HEK293T (cell line): Measurements from ENCODE around the gene ELOB.

Experiments
- CTCF ChIA-PET: fragments of 350-600 bp; formaldehyde crosslinking; extraction: SDS; loops from one replicate; lab custom pipeline; 2021; ENCODE audit warnings: antibody characterized with exemption, inconsistent platforms; lab: Yijun Ruan, JAX
- POLR2A ChIA-PET: fragments of 350-600 bp; formaldehyde crosslinking; extraction: SDS; loops from one replicate; lab custom pipeline; 2020; ENCODE audit warnings: antibody characterized with exemption, inconsistent platforms; lab: Yijun Ruan, JAX
- DNase-seq: peaks from one replicate; pipeline ENCODE4 v3.0.0; 2012; ENCODE audit warnings: mixed read lengths; ENCODE audit errors: extremely low spot score
- ARNT ChIP-seq: fragments of 450-650 bp; IDR thresholded peaks from 2 replicates; pipeline ENCODE4 v1.6.1; 2017; ENCODE audit warnings: mild to moderate bottlenecking
- CTBP1 ChIP-seq: fragments of 450-650 bp; IDR thresholded peaks from 2 replicates; pipeline ENCODE4 v1.6.1; 2016; ENCODE audit warnings: borderline replicate concordance
- ELF4 ChIP-seq: fragments of 450-650 bp; IDR thresholded peaks from 2 replicates; pipeline ENCODE4 v1.6.1; 2017; ENCODE audit warnings: antibody characterized with exemption
- FOXA1 ChIP-seq: fragments of 450-650 bp; IDR thresholded peaks from 2 replicates; pipeline ENCODE4 v1.6.1; 2016; ENCODE audit warnings: mild to moderate bottlenecking
- FOXK2 ChIP-seq: fragments of 450-650 bp; IDR thresholded peaks from 2 replicates; pipeline ENCODE4 v1.6.1; 2016; ENCODE audit warnings: mild to moderate bottlenecking
- FOXM1 ChIP-seq: fragments of 450-650 bp; IDR thresholded peaks from 2 replicates; pipeline ENCODE4 v1.6.1; 2017; ENCODE audit warnings: mild to moderate bottlenecking, borderline replicate concordance
- HDGF ChIP-seq: fragments of 450-650 bp; IDR thresholded peaks from 2 replicates; pipeline ENCODE4 v1.6.1; 2017; ENCODE audit warnings: antibody characterized with exemption, borderline replicate concordance
- L3MBTL2 ChIP-seq: fragments of 450-650 bp; conservative IDR thresholded peaks from 2 replicates; pipeline ENCODE4 v1.6.1; 2016; ENCODE audit warnings: mild to moderate bottlenecking
- LEF1 ChIP-seq: fragments of 450-650 bp; IDR thresholded peaks from 2 replicates; pipeline ENCODE4 v1.6.1; 2017; ENCODE audit warnings: mild to moderate bottlenecking, borderline replicate concordance
- NFRKB ChIP-seq: fragments of 450-650 bp; IDR thresholded peaks from 2 replicates; pipeline ENCODE4 v1.6.1; 2016; ENCODE audit warnings: mild to moderate bottlenecking, moderate library complexity
- SP1 ChIP-seq: fragments of 450-650 bp; IDR thresholded peaks from 2 replicates; pipeline ENCODE4 v1.6.1; 2017
- SUZ12 ChIP-seq: fragments of 450-650 bp; IDR thresholded peaks from 2 replicates; pipeline ENCODE4 v1.6.1; 2016; ENCODE audit warnings: mild to moderate bottlenecking
- TARDBP ChIP-seq: fragments of 450-650 bp; IDR thresholded peaks from 2 replicates; pipeline ENCODE4 v1.6.1; 2016
- ZNF384 ChIP-seq: fragments of 450-650 bp; IDR thresholded peaks from 2 replicates; pipeline ENCODE4 v1.6.1; 2016
- TF ChIP-seq, protein P1 (sequence below): fragments of 450-650 bp; IDR thresholded peaks from 2 replicates; pipeline ENCODE4 v1.6.1; 2016

The ELOB gene

GRCh38 chr16:2775131-2775716 lies 1.9 kb downstream of the ELOB start:
- no peak for DNase-seq
- ChIA-PET CTCF (no interaction called here), POLR2A (interaction anchor here (0.8 to 4.0 kb wide), 2 partner anchors 11 to 22 kb away, joined by 3 to 42 read pairs; partner anchors contain the start of gene SRRM2)
- TF ChIP-seq NFRKB (no peak), SUZ12 (no peak), ARNT (no peak), ZNF384 (no peak)

DNA sequence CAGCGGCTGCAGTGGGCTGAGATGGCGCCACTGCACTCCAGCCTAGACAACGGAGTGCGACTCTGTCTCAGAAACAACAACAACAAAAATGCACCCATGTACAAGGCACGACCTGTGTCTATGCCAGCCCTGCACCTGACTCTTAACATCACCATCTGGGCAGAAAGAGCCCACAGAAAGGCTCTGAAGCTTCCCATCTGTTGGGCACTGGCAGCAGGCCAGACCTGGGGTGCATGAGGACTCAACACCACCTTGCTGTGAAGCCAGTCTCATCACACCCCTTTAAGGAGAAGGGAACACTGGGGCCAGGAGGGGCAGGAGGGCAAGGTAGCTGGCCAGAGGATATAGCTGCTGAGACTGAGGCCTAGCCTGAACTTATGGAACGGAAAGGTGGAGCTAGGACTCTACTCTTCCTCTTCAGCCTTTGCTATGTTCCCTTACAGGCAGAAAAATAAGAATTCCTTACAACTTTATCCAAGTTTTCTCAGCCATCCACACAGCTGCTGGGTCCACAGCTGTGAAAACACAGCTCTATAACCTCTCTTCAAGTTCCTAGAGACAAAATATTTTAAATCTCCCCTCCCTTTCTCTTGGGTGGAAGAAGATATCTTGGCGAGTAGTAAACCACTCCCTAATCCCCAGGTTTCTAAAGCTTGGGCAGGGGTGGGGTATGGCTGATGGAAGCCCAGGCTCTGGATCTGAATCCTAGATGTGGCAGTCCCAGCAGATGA lies 2.8 kb downstream of the ELOB start:
- ChIA-PET CTCF (no interaction called here), POLR2A (interaction anchor here (1.3 to 4.0 kb wide), 2 partner anchors 18 to 22 kb away, joined by 3 to 42 read pairs; partner anchors contain the start of gene SRRM2)
- no peak for TF ChIP-seq FOXM1
- no peak for TF ChIP-seq NFRKB
- no peak for TF ChIP-seq CTBP1
- TF ChIP-seq ZNF384 = no peak
- TF ChIP-seq FOXK2 = no peak
- no peak for TF ChIP-seq FOXA1
- no peak for DNase-seq

- CTCF ChIA-PET = no interaction called here
- TF ChIP-seq FOXM1 (no peak), SP1 (no peak), SUZ12 (no peak), ZNF384 (no peak), ELF4 (no peak), FOXK2 (no peak), CTBP1 (no peak), NFRKB (no peak), LEF1 (no peak), ARNT (no peak), FOXA1 (no peak), TARDBP (no peak), L3MBTL2 (no peak)
- TF ChIP-seq, protein P1, sequence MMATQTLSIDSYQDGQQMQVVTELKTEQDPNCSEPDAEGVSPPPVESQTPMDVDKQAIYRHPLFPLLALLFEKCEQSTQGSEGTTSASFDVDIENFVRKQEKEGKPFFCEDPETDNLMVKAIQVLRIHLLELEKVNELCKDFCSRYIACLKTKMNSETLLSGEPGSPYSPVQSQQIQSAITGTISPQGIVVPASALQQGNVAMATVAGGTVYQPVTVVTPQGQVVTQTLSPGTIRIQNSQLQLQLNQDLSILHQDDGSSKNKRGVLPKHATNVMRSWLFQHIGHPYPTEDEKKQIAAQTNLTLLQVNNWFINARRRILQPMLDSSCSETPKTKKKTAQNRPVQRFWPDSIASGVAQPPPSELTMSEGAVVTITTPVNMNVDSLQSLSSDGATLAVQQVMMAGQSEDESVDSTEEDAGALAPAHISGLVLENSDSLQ = no peak
- POLR2A ChIA-PET = interaction anchor here (1.1 to 4.0 kb wide), 3 partner anchors 17 to 95 kb away, joined by 3 to 42 read pairs (median 3); partner anchors contain the start of gene SRRM2
- no peak for DNase-seq
These were observed 3.7 kb downstream of the ELOB start for GRCh38 chr16:2773188-2773968.

DNA sequence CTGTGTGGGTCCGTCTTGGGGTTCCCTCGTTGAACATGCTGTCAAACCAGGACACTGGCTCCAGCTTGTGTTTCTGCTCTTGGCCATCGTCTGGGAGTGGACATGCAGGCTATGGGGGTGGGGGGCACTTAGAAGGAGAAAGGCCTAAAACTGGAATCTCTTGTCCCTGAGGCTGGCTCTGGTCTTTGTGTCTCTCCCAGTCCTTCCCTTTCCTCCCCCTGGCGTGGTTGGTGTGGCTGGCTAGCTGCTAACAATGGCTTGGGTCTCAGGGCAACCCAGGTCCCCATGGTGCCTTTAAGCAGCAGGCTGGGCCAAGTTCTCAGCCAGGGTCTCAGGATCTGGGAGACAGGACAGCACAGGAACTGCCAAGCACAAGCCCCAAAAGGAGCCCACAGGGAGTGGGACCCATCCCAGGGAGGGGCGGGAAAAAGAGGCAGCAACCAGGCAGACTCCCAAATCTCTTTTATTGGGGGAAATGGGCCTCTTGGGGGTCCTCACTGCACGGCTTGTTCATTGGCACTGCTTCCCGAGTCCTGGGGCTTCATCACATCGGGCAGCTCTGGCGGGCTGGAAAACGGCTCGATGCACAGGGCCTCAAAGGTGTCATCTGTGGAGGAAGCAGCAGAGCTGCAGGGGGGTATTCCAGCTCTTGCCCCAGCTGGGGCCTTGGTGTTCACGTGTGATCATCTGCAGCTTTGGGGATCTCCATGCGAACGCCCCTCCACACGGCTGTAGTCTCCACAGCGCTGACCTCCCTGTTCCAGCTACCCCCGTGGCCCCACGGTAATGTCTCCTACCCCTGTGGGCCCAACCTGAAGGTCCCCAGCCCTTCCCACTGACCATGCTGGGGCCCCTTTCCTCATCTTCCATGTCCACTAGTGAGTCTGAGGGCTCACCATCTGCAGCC lies 5.3 kb downstream of the ELOB start:
- no peak for DNase-seq
- ChIA-PET POLR2A (interaction anchor here (0.9 to 1.1 kb wide), 2 partner anchors 19 to 96 kb away, joined by 3 read pairs; partner anchors contain the start of gene SRRM2), CTCF (no interaction called here)
- no peak for TF ChIP-seq FOXK2

GRCh38 chr16:2770057-2770951 lies 6.8 kb downstream of the ELOB start:
- DNase-seq = no peak
- TF ChIP-seq SP1 (no peak), L3MBTL2 (no peak), NFRKB (no peak), LEF1 (no peak), FOXK2 (no peak)
- POLR2A ChIA-PET = interaction anchor here (3.7 to 4.2 kb wide), 2 partner anchors 8 to 18 kb away, joined by 23 to 31 read pairs; partner anchors contain the start of genes ELOB and SRRM2
- CTCF ChIA-PET = interaction anchor here (1.1 kb wide), 1 partner anchor 17 kb away, joined by 3 read pairs; no protein-coding TSS in a partner anchor

DNA sequence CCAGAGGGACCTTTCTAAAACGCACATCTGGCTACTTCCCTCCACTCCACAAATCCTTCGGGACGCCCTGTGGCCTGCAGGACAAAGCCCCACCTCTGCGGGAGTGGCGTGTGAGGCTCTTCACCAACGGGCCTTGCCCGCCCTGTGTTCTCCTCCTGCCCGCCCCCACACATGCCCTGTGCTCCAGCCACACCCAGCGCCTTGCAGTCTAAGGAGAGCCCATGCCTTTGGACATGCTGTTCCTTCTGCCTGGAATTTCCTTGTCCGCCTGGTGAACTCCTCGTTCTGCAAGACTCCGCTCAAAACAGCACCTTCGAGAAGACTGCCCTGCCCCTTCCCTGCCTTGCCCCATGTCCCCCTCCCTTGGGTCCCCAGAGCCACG lies 7.4 kb downstream of the ELOB start:
- TF ChIP-seq NFRKB = no peak
- no peak for TF ChIP-seq HDGF
- ChIA-PET CTCF (interaction anchor here (1.1 kb wide), 1 partner anchor 16 kb away, joined by 3 read pairs; no protein-coding TSS in a partner anchor), POLR2A (interaction anchor here (0.9 to 4.2 kb wide), 3 partner anchors 9 to 98 kb away, joined by 3 to 31 read pairs (median 23); partner anchors contain the start of genes ELOB and SRRM2)
- no peak for DNase-seq
